Ramos (cell line): Measurements from ENCODE around the gene KIF4A.
"Not testable (repeated sequence)": the region's sequence is repeated elsewhere in the genome, so short reads cannot be mapped to it uniquely, and the experiment has no call there.

Experiments used
- in situ Hi-C: fragments of 300-500 bp; cut with MboI; formaldehyde crosslinking; loops from one replicate; pipeline ENCODE4 v1.14.3; 2022; ENCODE audit warnings: low sequenced_read_pairs; ENCODE audit not compliant: unreplicated experiment

Gene KIF4A

GRCh38 chrX:70386235-70386634 is 96.3 kb downstream of the KIF4A start:
- in situ Hi-C loops = no loop called here

- in situ Hi-C loops = no loop called here
Measured at GRCh38 chrX:70398899-70399298, 109.0 kb downstream of the KIF4A start.

- in situ Hi-C loops = not testable (repeated sequence)
Measured at GRCh38 chrX:70400181-70400580, 110.3 kb downstream of the KIF4A start.

- in situ Hi-C loops = no loop called here
Measured at GRCh38 chrX:70402721-70403120, 112.8 kb downstream of the KIF4A start.

- in situ Hi-C loops = no loop called here
Measured at GRCh38 chrX:70405003-70405402, 115.1 kb downstream of the KIF4A start.

GRCh38 chrX:70410921-70411320 is 121.0 kb downstream of the KIF4A start:
- in situ Hi-C loops = no loop called here

- in situ Hi-C loops = no loop called here
Measured at GRCh38 chrX:70411475-70411874, 121.6 kb downstream of the KIF4A start.

GRCh38 chrX:70421618-70422017 is 131.7 kb downstream of the KIF4A start:
- in situ Hi-C loops = no loop called here

GRCh38 chrX:70422851-70423341 is 133.0 kb downstream of the KIF4A start, which contains the start of gene GDPD2:
Gene GDPD2, plus strand, starts transcription at chrX:70423314. Its CDS starts 1,671 bp downstream, at chrX:70424985.
- in situ Hi-C loops = no loop called here

- in situ Hi-C loops = no loop called here
Measured at GRCh38 chrX:70423936-70424675, 134.2 kb downstream of the KIF4A start.

- in situ Hi-C loops = no loop called here
Measured at GRCh38 chrX:70424801-70425200, 134.9 kb downstream of the KIF4A start.

- in situ Hi-C loops = no loop called here
Measured at GRCh38 chrX:70426286-70427278, 136.7 kb downstream of the KIF4A start.

GRCh38 chrX:70427365-70427764 is 137.5 kb downstream of the KIF4A start:
- in situ Hi-C loops = no loop called here

- in situ Hi-C loops = no loop called here
Measured at GRCh38 chrX:70429759-70430158, 139.9 kb downstream of the KIF4A start.

GRCh38 chrX:70432936-70433847 is 143.3 kb downstream of the KIF4A start:
- in situ Hi-C loops = no loop called here

GRCh38 chrX:70433848-70434351 is 144.0 kb downstream of the KIF4A start:
- in situ Hi-C loops = no loop called here

GRCh38 chrX:70434352-70434866 is 144.5 kb downstream of the KIF4A start:
- in situ Hi-C loops = no loop called here

GRCh38 chrX:70434914-70435586 is 145.1 kb downstream of the KIF4A start:
- in situ Hi-C loops = no loop called here

GRCh38 chrX:70436343-70436742 is 146.4 kb downstream of the KIF4A start:
- in situ Hi-C loops = no loop called here
